Fibroblast of skin of abdomen (primary cell): ENCODE measurements around the gene STK17B.
A peak's percentile ranks its signal among the peaks of the same experiment; 100 is the strongest.

Experiments
- DNase-seq: peaks from one replicate; pipeline ENCODE4 v3.0.0-alpha.2; 2013

Gene STK17B

DNA sequence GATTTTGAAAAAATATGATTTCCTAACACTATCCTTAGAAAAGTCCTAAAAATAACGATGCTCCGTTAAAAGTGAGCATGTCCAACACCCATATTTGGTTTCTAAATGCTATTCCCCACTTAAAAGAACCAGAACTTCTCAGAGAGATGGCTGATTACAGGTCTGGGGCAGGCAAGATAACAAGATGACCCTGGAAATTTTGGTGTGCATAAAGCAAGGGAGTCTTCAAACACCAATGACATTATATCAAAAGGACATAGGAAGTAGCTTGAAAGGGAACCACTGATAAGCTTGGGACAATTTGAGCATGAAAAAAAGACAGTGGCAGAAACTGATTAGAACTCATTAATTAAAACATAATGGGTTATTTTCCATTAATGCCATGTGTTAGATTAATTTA lies 17.9 kb downstream of the STK17B start:
- DNase-seq = no peak

- no peak for DNase-seq
These were observed 21.4 kb downstream of the STK17B start for GRCh38 chr2:196149948-196150347.

DNA sequence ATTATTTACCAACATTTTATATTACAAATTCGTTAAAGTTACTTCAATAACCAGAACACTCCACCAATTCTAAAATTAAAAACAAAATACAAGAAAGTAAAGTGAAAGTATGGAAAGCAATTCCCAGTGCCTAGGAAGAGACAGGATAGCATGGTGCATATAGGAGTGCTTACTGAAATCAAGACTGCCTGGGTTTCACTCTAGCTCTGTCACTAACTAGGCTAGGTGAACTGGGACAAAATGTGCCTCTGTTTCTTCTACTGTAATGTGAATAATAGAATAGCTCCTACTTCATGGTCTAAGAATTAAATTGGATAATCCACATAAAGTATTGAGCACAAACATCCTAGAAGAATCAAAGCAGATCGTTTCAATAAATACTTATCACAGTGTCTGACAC lies 22.6 kb downstream of the STK17B start:
- DNase-seq = no peak

DNA sequence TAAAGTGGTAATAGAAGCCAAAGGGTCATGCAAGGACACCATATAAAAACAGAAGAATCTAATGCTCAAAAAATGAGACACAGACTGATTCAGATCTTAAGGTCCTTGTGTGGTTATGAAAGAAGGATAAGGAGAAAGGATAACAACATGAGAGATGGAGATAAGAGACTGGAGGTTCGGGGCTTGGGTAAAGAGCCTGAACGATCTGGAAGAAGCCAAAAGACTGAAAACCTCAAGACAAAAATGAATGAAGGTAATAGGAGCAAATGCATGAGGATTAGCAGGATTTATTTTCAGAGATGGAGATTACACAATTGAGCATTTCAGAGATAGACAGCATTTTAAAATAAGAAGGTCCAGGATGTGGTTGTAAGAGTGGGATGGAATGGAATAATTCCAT lies 26.1 kb downstream of the STK17B start:
- DNase-seq = no peak

GRCh38 chr2:196144513-196145126 lies 26.8 kb downstream of the STK17B start:
- DNase-seq = no peak

- peak; percentile 61 for DNase-seq
These were observed 27.6 kb downstream of the STK17B start for GRCh38 chr2:196143730-196144131.

DNA sequence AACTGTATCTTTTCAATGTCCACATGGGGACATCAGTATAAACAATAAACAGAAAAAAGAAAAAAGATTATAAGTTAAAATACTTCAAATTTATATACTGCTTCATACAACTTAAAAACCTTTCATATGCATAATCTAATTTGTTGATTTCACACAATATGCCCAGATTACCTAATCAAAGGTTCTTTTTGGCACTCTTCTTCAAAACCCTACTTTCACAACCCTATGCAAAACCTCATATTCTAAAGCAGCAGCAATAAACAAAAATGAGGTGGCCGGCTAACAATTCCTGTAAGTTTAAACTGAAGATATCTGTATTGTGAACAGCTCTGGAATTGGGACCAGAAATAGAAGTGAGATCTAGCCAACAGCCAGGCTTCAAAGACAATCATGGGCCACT lies 28.6 kb downstream of the STK17B start:
- no peak for DNase-seq

DNA sequence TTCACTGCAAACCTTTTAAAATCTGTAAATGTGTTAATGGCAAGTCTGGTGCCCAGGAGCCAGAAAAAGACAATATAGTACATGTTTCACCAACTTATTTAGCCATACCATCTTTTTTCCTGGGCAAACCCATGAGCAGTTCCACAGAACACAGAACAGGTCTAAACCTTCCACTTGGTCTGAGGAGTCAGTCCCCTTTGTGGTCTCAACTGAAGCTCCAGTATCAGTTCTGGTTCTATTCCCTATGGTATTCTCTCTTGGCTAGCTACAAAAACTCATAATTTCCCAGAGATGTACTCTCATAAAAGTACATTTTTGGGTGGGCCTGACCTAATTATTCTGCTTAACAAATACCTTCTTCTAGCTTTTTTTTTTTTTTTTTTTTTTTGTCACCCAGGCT lies 31.2 kb downstream of the STK17B start:
- DNase-seq = no peak

DNA sequence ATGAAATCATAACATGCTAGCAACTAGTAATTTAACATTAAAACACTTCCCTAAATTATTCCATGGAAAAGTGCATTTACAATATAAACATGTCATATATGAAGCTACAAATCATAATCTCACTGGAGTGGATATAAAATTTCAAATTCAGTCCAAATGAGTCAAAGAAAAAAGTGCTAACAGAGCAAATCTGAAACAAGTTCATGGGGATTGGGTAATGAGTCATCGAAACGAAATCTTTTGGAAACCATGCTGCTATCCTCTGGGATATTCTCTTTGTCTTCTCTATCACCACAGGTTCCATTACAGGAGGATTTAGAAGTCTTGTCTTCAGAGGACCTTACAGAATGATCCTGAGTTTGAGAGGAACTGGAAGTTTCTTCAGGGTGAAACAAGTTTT lies 34.1 kb downstream of the STK17B start:
- no peak for DNase-seq

DNA sequence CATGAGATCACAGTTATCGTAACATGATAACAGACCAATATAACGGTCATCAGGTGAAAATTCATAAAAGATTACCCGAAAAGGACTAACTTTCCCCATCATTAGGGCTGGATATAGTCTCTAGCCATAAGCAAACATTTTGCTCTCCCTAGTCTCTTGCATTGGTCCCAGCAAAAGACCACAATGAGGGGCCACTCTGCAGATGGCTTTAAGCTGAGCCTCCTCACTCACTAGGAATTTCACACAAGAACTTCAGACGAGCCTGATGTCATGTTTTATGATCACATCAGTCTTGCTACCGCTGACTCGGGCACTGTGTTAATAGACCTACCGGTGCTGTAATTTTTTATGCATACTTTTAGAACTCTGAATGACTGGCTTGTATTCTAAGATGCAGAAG lies 35.2 kb downstream of the STK17B start:
- DNase-seq = peak; percentile 35

DNA sequence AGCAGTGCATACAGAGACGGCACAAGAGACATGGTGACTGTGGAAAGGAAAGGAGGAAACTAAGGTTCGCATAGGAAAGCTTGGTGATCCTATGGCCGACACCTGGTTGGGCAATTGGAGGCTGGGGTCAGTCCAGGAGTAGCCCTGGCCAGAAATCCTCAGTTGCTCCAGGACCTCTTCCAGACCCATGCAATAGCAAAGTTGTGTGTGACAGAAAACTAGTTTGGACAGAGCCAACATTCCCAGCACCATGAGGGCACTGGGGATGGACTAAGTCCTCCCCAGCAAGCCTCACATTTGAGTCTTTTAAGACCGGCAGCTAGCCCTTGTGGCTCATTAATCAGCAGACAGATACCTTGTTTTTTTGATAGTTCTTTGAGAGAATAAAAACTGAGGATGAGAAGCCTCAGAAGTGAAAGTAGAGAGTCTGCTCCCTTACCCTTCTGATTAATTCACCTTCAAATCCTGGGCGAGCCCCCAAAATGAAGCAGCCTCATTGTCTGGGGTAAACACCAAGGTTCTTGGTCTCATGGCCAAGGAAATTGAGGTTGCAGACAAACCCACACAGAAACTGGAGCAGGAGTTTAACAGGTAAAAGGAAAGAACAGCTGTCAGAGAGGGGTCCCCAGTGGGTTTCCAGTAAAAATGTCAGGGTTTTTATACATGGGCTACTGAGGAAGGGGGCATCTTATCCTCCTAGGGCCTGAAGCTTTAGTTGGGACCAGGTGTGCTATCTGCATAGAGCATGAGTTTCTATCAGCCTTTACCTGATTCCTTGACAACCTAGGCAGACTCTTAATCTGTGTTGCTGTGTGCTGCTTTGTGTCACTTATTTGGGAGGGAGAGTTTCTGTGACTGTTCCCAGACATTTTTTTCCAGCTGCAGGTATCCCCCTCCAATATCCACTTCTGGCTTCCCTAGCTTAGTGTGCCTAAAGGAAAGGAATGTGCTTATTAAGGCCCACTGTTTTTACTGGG lies 39.1 kb downstream of the STK17B start:
- peak; percentile 29 for DNase-seq

GRCh38 chr2:196131384-196131937 lies 39.9 kb downstream of the STK17B start:
- no peak for DNase-seq

DNA sequence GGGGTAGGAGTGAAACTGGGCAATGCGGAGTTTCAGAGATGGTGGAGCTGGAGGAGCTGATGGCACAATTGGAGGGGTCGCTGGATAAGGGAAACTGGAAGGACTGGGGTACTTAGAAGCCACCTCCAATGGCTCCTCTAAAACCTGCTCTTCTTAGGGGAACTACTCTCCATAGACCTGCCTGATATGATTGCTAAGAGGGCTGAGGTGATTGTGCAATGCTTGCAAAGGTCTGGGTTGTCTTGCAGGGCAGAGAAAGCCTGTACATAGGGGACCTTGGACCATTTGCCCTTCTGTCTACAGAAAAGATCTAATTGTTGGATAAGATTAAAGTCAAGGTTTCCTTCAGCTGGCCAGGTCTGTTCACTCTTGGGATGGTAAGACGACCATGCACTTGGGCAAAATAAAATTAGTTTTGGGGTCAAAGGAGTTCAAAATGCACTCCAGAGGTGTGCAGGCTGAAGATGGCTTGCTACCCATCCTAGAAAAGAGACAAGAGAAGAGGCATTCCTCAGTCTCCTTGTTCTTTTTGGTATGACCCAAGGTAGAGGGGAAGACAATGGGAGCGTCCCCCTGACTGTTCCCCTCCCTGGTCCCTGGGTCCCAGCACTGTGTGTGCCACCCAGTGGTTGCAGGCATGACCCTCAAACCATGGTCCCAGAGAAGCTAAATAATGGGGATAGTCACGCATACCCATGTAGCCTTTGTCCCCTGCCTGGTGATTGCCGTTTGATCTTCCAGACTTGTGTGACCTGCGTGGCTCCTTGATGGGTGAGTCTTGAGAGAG lies 41.1 kb downstream of the STK17B start:
- no peak for DNase-seq

GRCh38 chr2:196128749-196129148 lies 42.6 kb downstream of the STK17B start:
- DNase-seq = no peak

DNA sequence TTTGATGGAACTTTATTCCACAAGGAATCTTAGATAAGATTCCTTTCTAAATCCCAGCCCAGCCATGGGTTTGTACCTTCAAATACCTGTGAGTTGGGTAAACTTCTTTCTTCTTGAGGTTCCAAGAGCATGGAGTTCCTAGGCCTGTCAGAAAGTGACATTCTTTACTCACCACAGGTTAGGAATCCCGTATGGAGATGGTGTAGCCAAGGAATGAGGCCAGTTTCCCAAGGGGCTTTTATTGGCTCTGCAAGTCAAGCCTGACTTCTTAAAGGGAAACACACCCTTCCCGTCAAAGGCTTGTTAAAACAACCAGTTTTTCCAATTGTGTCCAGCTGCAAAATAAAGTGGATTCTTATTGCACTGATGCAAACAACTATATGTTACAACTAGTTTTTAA lies 45.8 kb downstream of the STK17B start:
- DNase-seq = peak; percentile 31

- peak; percentile 74 for DNase-seq
These were observed 47.6 kb downstream of the STK17B start for GRCh38 chr2:196123679-196124373.

DNA sequence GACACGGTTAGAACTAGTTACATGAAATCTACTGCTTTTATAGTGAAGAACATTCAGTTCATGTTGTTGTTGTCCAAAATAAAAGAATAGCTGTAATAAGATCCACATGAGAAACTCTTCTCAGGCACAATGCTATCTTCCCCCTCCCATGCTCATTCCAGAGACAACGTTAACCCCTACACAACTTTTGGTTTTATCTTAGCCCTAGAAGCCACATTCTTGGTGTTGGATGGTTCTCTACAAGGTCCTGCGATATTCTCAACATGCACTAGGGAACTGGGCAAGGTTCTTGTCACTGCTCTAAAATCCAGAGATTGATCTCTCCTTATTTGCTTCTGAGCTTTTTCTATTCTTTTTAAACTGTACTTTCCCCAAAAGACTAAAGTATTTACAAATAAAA lies 51.5 kb downstream of the STK17B start:
- no peak for DNase-seq

- no peak for DNase-seq
These were observed 54.1 kb downstream of the STK17B start for GRCh38 chr2:196117214-196117705.

GRCh38 chr2:196113061-196113974 lies 58.1 kb downstream of the STK17B start:
- peak; percentile 75 for DNase-seq

DNA sequence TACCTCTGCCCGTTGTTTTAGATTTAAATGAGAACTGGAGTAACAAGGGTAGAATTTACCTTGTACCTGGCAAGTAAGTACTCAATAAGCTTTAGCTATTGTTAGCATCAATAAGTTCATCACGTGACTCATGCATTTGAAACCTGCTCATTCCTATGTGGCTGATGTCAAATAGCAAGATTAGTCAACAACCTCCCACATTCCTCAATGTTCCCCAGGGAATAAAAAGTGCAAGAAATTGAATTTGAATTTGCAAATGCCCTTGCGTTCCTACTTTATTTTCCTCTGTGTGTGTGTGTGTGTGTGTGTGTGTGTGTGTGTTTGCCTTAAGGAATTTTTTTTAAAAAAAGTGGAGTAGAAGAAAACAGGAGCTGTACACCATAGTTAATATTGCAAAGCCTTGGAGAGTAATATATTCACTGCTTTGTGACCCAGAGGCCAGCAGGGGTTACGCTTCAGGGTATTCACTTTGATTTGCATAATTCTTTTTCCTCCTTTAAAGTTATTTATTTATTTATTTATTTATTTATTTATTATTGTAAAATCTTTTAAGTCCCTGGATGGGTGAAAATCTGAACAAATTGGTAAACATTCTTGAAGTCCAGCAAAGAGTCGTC lies 58.9 kb downstream of the STK17B start:
- DNase-seq = peak; percentile 96
